HepG2 (cell line): Measurements from ENCODE around the gene THADA. TPM values are rescaled to one million over a fixed set of nuclear protein-coding genes. Genes with fewer than 3 reads are reported as not detected.

Source experiments
- ARNT ChIP-seq: fragments of 450-650 bp; IDR thresholded peaks from 2 replicates; pipeline ENCODE4 v1.6.1; 2017
- BRD4 ChIP-seq: sonication (generic); formaldehyde crosslinking; IDR thresholded peaks from 2 replicates; pipeline ENCODE4 v1.4.0; 2020; ENCODE audit warnings: missing genetic modification reagents
- FOXP1 ChIP-seq, 2 experiments: fragments of 450-650 bp in 1 of 2; IDR thresholded peaks; 2 replicates each; pipeline ENCODE4 v1.6.1; 2017 to 2018; ENCODE audit warnings: antibody characterized with exemption in 1 of 2
- GABPB1 ChIP-seq: IDR thresholded peaks from 2 replicates; pipeline ENCODE4 v1.6.1; 2016; ENCODE audit warnings: mild to moderate bottlenecking, missing genetic modification reagents, moderate library complexity, missing compliant biosample characterization
- JDP2 ChIP-seq: sonication (generic); formaldehyde crosslinking; IDR thresholded peaks from 2 replicates; pipeline ENCODE4 v1.8.1; 2022; ENCODE audit warnings: missing genetic modification reagents, borderline replicate concordance
- MYC ChIP-seq: sonication (generic); formaldehyde crosslinking; IDR thresholded peaks from 2 replicates; pipeline ENCODE4 v1.9.0; 2021; ENCODE audit warnings: missing genetic modification reagents, borderline replicate concordance
- SNAI1 ChIP-seq: sonication (generic); formaldehyde crosslinking; IDR thresholded peaks from 2 replicates; pipeline ENCODE4 v1.5.0; 2020; ENCODE audit warnings: mild to moderate bottlenecking, missing genetic modification reagents, borderline replicate concordance
- SNAPC5 ChIP-seq: sonication (generic); formaldehyde crosslinking; IDR thresholded peaks from 2 replicates; pipeline ENCODE4 v1.8.1; 2023; ENCODE audit warnings: mild to moderate bottlenecking, missing genetic modification reagents, borderline replicate concordance
- SOX13 ChIP-seq, 3 experiments: fragments of 450-650 bp in 1 of 3; sonication (generic) in 1 of 3; formaldehyde crosslinking in 1 of 3; IDR thresholded peaks in 2 of 3; conservative IDR thresholded peaks in 1 of 3; 2 replicates each; pipeline versions ENCODE4 v1.5.0 to v1.6.1; 2016 to 2020; ENCODE audit warnings: antibody characterized with exemption in 1 of 3, mild to moderate bottlenecking in 1 of 3, missing compliant biosample characterization in 1 of 3, missing genetic modification reagents in 1 of 3, moderate library complexity in 1 of 3
- ZNF136 ChIP-seq: sonication (generic); formaldehyde crosslinking; IDR thresholded peaks from 2 replicates; pipeline ENCODE4 v1.8.1; 2022; ENCODE audit warnings: low read depth, mild to moderate bottlenecking, moderate library complexity, missing genetic modification reagents
- ZNF550 ChIP-seq: sonication (generic); formaldehyde crosslinking; IDR thresholded peaks from 2 replicates; pipeline ENCODE4 v1.4.0; 2020; ENCODE audit warnings: mild to moderate bottlenecking, missing genetic modification reagents, borderline replicate concordance
- ZNF552 ChIP-seq: sonication (generic); formaldehyde crosslinking; IDR thresholded peaks from 2 replicates; pipeline ENCODE4 v1.9.0; 2022; ENCODE audit warnings: missing genetic modification reagents, mild to moderate bottlenecking, borderline replicate concordance
- ZNF558 ChIP-seq: sonication (generic); formaldehyde crosslinking; IDR thresholded peaks from 2 replicates; pipeline ENCODE4 v1.9.0; 2022; ENCODE audit warnings: mild to moderate bottlenecking, missing genetic modification reagents, borderline replicate concordance
- ZNF567 ChIP-seq: sonication (generic); formaldehyde crosslinking; IDR thresholded peaks from 2 replicates; pipeline ENCODE4 v1.8.1; 2023; ENCODE audit warnings: mild to moderate bottlenecking, missing genetic modification reagents, borderline replicate concordance
- polyA plus RNA-seq, 8 experiments: library from polyadenylated mRNA; depleted of rRNA in 3 of 8; stranded (reverse) in 7 of 8; unstranded in 1 of 8; fragments of >200 nt; fragmentation: Illumina TruSeq in 4 of 8; extraction: Trizol in 4 of 8; gene quantifications; 2 replicates each; pipeline versions ENCODE4 v1.2.1 to v1.2.3, GENCODE V29; 2011 to 2016; ENCODE audit warnings: low read depth in 4 of 8, missing spikeins in 1 of 8, mixed read lengths in 1 of 8; ENCODE audit not compliant: insufficient read depth in 1 of 8
- total RNA-seq, 5 experiments: library from RNA; depleted of rRNA; stranded (reverse); fragments of >200 nt; fragmentation: Illumina TruSeq; extraction: Trizol; gene quantifications; 2 replicates each; pipeline ENCODE4 v1.2.3, GENCODE V29; 2016; ENCODE audit warnings: low read depth in 1 of 5
- TF ChIP-seq, protein P1 (sequence below): sonication (generic); formaldehyde crosslinking; IDR thresholded peaks from 2 replicates; pipeline ENCODE4 v1.4.0; 2020; ENCODE audit warnings: missing genetic modification reagents, mild to moderate bottlenecking, borderline replicate concordance
- TF ChIP-seq, protein P2 (sequence below): sonication (generic); formaldehyde crosslinking; IDR thresholded peaks from 2 replicates; pipeline ENCODE4 v1.4.0; 2020; ENCODE audit warnings: missing genetic modification reagents
- TF ChIP-seq, protein P3 (sequence below): sonication (generic); formaldehyde crosslinking; IDR thresholded peaks from one replicate; pipeline ENCODE4 v1.5.1; 2020; ENCODE audit warnings: mild to moderate bottlenecking, missing genetic modification reagents; ENCODE audit errors: not compliant biosample characterization

THADA gene
- total and polyA plus RNA-seq, 2 of the 13 experiments (the other 11 are each of a cell fraction or from before 2014, with no cell fraction given), result 12.7 to 21.7 TPM

DNA sequence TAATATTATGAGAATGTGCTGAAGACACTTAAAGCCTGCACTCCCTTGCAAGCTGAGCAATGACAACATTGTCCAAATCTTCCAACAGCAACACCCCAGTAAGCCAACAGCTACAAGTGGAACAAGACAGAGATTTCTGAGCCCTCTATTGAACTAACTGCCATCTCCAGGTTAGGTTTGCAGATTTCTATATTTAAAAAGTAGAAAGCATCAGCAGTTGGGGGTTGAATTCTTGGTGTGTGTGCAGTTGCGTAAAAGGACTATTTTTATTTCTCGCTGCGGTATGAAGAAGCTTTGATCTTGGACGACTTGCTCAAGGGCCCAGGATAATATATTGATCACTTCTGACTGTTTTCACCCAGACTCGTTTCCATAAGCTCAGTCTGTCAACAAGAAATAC, 263.2 kb downstream of the THADA start (continued):
- TF ChIP-seq ZNF136 (CRISPR knock-in tag) (no peak), BRD4 (CRISPR knock-in tag) (no peak), ARNT (no peak), JDP2 (CRISPR knock-in tag) (no peak), SNAI1 (CRISPR knock-in tag) (no peak), SOX13 (IDR thresholded peaks at IDR 0.05) (no peak), SOX13 (CRISPR knock-in tag; conservative IDR thresholded peaks at IDR 0.05 in 1 of 2, IDR thresholded peaks at IDR 0.05 in 1 of 2) (peak in 1 of 2 experiments; percentile 55; a peak in 1 of 4 replicates), FOXP1 (IDR thresholded peaks at IDR 0.05) (no peak), FOXP1 (CRISPR knock-in tag; IDR thresholded peaks at IDR 0.05) (peak; percentile 53; the same call in 1 of the 2 replicates), ZNF567 (CRISPR knock-in tag) (no peak), ZNF552 (no peak), ZNF550 (no peak), ZNF558 (CRISPR knock-in tag) (no peak), MYC (no peak), GABPB1 (CRISPR knock-in tag) (no peak), SNAPC5 (no peak)
- TF ChIP-seq, protein P1, sequence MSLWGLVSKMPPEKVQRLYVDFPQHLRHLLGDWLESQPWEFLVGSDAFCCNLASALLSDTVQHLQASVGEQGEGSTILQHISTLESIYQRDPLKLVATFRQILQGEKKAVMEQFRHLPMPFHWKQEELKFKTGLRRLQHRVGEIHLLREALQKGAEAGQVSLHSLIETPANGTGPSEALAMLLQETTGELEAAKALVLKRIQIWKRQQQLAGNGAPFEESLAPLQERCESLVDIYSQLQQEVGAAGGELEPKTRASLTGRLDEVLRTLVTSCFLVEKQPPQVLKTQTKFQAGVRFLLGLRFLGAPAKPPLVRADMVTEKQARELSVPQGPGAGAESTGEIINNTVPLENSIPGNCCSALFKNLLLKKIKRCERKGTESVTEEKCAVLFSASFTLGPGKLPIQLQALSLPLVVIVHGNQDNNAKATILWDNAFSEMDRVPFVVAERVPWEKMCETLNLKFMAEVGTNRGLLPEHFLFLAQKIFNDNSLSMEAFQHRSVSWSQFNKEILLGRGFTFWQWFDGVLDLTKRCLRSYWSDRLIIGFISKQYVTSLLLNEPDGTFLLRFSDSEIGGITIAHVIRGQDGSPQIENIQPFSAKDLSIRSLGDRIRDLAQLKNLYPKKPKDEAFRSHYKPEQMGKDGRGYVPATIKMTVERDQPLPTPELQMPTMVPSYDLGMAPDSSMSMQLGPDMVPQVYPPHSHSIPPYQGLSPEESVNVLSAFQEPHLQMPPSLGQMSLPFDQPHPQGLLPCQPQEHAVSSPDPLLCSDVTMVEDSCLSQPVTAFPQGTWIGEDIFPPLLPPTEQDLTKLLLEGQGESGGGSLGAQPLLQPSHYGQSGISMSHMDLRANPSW (CRISPR knock-in tag), result no peak
- TF ChIP-seq, protein P2, sequence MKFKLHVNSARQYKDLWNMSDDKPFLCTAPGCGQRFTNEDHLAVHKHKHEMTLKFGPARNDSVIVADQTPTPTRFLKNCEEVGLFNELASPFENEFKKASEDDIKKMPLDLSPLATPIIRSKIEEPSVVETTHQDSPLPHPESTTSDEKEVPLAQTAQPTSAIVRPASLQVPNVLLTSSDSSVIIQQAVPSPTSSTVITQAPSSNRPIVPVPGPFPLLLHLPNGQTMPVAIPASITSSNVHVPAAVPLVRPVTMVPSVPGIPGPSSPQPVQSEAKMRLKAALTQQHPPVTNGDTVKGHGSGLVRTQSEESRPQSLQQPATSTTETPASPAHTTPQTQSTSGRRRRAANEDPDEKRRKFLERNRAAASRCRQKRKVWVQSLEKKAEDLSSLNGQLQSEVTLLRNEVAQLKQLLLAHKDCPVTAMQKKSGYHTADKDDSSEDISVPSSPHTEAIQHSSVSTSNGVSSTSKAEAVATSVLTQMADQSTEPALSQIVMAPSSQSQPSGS (CRISPR knock-in tag), result 0 out of 2 replicates have a peak, but pooled peaks have one; percentile 4
- TF ChIP-seq, protein P3, sequence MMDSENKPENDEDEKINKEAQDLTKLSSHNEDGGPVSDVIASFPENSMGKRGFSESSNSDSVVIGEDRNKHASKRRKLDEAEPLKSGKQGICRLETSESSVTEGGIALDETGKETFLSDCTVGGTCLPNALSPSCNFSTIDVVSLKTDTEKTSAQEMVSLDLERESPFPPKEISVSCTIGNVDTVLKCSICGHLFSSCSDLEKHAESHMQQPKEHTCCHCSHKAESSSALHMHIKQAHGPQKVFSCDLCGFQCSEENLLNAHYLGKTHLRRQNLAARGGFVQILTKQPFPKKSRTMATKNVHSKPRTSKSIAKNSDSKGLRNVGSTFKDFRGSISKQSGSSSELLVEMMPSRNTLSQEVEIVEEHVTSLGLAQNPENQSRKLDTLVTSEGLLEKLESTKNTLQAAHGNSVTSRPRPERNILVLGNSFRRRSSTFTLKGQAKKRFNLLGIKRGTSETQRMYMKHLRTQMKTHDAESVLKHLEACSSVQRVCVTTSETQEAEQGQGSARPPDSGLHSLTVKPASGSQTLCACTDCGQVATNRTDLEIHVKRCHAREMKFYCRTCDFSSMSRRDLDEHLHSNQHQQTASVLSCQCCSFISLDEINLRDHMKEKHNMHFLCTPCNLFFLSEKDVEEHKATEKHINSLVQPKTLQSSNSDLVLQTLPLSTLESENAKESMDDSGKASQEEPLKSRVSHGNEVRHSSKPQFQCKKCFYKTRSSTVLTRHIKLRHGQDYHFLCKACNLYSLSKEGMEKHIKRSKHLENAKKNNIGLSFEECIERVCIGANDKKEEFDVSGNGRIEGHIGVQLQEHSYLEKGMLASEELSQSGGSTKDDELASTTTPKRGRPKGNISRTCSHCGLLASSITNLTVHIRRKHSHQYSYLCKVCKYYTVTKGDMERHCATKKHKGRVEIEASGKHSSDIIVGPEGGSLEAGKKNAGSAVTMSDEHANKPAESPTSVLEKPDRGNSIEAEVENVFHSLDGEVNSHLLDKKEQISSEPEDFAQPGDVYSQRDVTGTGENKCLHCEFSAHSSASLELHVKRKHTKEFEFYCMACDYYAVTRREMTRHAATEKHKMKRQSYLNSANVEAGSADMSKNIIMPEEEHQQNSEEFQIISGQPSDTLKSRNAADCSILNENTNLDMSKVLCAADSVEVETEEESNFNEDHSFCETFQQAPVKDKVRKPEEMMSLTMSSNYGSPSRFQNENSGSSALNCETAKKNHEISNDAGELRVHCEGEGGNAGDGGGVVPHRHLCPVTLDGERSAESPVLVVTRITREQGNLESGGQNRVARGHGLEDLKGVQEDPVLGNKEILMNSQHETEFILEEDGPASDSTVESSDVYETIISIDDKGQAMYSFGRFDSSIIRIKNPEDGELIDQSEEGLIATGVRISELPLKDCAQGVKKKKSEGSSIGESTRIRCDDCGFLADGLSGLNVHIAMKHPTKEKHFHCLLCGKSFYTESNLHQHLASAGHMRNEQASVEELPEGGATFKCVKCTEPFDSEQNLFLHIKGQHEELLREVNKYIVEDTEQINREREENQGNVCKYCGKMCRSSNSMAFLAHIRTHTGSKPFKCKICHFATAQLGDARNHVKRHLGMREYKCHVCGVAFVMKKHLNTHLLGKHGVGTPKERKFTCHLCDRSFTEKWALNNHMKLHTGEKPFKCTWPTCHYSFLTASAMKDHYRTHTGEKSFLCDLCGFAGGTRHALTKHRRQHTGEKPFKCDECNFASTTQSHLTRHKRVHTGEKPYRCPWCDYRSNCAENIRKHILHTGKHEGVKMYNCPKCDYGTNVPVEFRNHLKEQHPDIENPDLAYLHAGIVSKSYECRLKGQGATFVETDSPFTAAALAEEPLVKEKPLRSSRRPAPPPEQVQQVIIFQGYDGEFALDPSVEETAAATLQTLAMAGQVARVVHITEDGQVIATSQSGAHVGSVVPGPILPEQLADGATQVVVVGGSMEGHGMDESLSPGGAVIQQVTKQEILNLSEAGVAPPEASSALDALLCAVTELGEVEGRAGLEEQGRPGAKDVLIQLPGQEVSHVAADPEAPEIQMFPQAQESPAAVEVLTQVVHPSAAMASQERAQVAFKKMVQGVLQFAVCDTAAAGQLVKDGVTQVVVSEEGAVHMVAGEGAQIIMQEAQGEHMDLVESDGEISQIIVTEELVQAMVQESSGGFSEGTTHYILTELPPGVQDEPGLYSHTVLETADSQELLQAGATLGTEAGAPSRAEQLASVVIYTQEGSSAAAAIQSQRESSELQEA (CRISPR knock-in tag), result no peak
